CD4-positive, alpha-beta T cell (primary cell): ENCODE data around the gene MED9. TPM values are rescaled to one million over a fixed set of nuclear protein-coding genes. Genes with fewer than 3 reads are reported as not detected.

Experiments used
- ATAC-seq: fragments of 200-7000 bp; cut with Tn5 transposase; one replicate; pipeline ENCODE4 v1.10.0; 2022; ENCODE audit warnings: mild to moderate bottlenecking; ENCODE audit not compliant: poor library complexity
- CTCF ChIA-PET: fragments of 350-600 bp; sonication (Branson Sonifier 250); formaldehyde crosslinking; loops from one replicate; lab custom pipeline; 2021; ENCODE audit warnings: antibody characterized with exemption, inconsistent platforms; lab: Charles Lee
- POLR2A ChIA-PET: fragments of 350-600 bp; sonication (Branson Sonifier 250); formaldehyde crosslinking; loops from one replicate; lab custom pipeline; 2021; ENCODE audit warnings: antibody characterized with exemption, inconsistent platforms; lab: Charles Lee
- DNase-seq, 14 experiments: peaks; one replicate each; pipeline ENCODE4 v3.0.0-alpha.2; 2013 to 2020; ENCODE audit warnings: mixed read lengths in 2 of 14
- H3K27ac ChIP-seq, 2 donors: one replicate each; pipeline versions ENCODE4 v1.5.1 to v1.7.0; 2013; ENCODE audit warnings: low read length in 2 of 2, low read depth in 1 of 2, mild to moderate bottlenecking in 1 of 2
- H3K27me3 ChIP-seq, 2 experiments: 1 replicate in 1 of 2; 2 replicates in 1 of 2; pipeline versions ENCODE4 v1.6.1 to v1.7.0; 2013; ENCODE audit warnings: low read length in 2 of 2, control low read depth in 1 of 2, mild to moderate bottlenecking in 1 of 2, moderate library complexity in 1 of 2; ENCODE audit not compliant: insufficient read depth in 2 of 2, control insufficient read depth in 1 of 2
- H3K36me3 ChIP-seq: one replicate; pipeline ENCODE4 v1.6.1; 2013; ENCODE audit warnings: low read length, control low read depth; ENCODE audit not compliant: insufficient read depth
- H3K4me1 ChIP-seq: one replicate; pipeline ENCODE4 v1.6.1; 2013; ENCODE audit warnings: low read length, control low read depth; ENCODE audit not compliant: insufficient read depth
- H3K4me3 ChIP-seq: one replicate; pipeline ENCODE4 v1.5.1; 2013; ENCODE audit warnings: mild to moderate bottlenecking, low read length, moderate library complexity
- H3K9me3 ChIP-seq, 2 experiments: 1 replicate in 1 of 2; 2 replicates in 1 of 2; pipeline versions ENCODE4 v1.6.1 to v1.7.0; 2013; ENCODE audit warnings: low read length in 2 of 2, mild to moderate bottlenecking in 2 of 2, control low read depth in 1 of 2, moderate library complexity in 1 of 2; ENCODE audit not compliant: control insufficient read depth in 1 of 2, insufficient read depth in 1 of 2
- H3K27ac Mint-ChIP-seq: one replicate; pipeline ENCODE4 v1.8.0; 2020; ENCODE audit warnings: mixed read lengths
- H3K27me3 Mint-ChIP-seq: one replicate; pipeline ENCODE4 v1.8.0; 2021; ENCODE audit warnings: mixed read lengths
- H3K36me3 Mint-ChIP-seq: one replicate; pipeline ENCODE4 v1.8.0; 2021; ENCODE audit warnings: low read depth, mixed read lengths
- H3K4me1 Mint-ChIP-seq: one replicate; pipeline ENCODE4 v1.8.0; 2021; ENCODE audit warnings: low read depth, mixed read lengths
- H3K4me3 Mint-ChIP-seq: one replicate; pipeline ENCODE4 v1.8.0; 2020; ENCODE audit warnings: mild to moderate bottlenecking, mixed read lengths
- H3K9me3 Mint-ChIP-seq: one replicate; pipeline ENCODE4 v1.8.0; 2020; ENCODE audit warnings: mixed read lengths
- CTCF ChIP-seq: fragments of 200-600 bp; IDR thresholded peaks from one replicate; pipeline ENCODE4 v1.8.0; 2022; ENCODE audit warnings: antibody characterized with exemption, mild to moderate bottlenecking
- intact Hi-C, 2 experiments: fragments of 100-400 bp; cut with DNase I in 1 of 2; cut with micrococcal nuclease in 1 of 2; formaldehyde crosslinking; loops; one replicate each; pipeline versions ENCODE4 v1.15.1 to v1.9.0; 2023 to 2025; cut with DNase I, micrococcal nuclease
- total RNA-seq, 174 experiments: library from RNA in 2 of 174; stranded (reverse) in 2 of 174; gene quantifications; one replicate each; pipeline ENCODE4 v1.2.3 and lab custom pipeline; 2021 to 2026

The MED9 gene
- total RNA-seq, 2 experiments from 2014 or later = 27.0 to 27.9 TPM

DNA sequence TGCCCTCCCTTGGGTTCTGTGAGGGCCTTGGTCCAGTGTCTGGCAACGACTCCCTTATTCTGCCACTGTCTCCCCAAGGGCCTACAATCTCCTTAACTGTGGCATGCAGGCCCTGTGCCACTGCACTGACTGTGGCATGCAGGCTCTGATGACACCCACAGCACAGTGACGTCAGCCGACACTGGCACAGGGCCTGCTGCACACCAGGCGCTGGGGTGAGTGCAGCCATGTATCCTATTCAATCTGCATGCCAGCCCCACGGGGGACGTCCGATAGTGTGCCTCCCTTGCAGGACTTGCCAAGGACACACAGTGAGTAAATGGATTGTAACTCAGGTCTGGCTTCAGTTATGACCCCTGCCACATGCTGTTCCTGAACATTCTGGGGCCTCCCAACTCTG, 59.2 kb downstream of the MED9 start:
- ATAC-seq (no peak), DNase-seq (no peak)
- no peaks in the 10 kb centered on the region for H3K36me3 Mint-ChIP-seq
- Histone ChIP-seq H3K9me3 (no peaks in the 10 kb centered on the region), H3K27ac (no peak overlapping the region), H3K27me3 (no peaks in the 10 kb centered on the region), H3K36me3 (no peaks in the 10 kb centered on the region), H3K4me3 (no peak overlapping the region), H3K4me1 (no peaks in the 10 kb centered on the region)
- no peak for TF ChIP-seq CTCF
- no peak overlapping the region for H3K4me3 Mint-ChIP-seq
- POLR2A ChIA-PET = no interaction called here
- H3K9me3 Mint-ChIP-seq = no peaks in the 10 kb centered on the region
- CTCF ChIA-PET = no interaction called here
- intact Hi-C loops = no loop called here
- H3K27ac Mint-ChIP-seq = no peak overlapping the region
- H3K4me1 Mint-ChIP-seq = no peaks in the 10 kb centered on the region
- no peaks in the 10 kb centered on the region for H3K27me3 Mint-ChIP-seq

GRCh38 chr17:17536702-17537101, 59.9 kb downstream of the MED9 start:
- H3K4me3 ChIP-seq = no peak overlapping the region
- Mint-ChIP-seq H3K27ac (no peak overlapping the region), H3K4me3 (no peak overlapping the region), H3K36me3 (no peaks in the 10 kb centered on the region), H3K27me3 (no peaks in the 10 kb centered on the region), H3K9me3 (no peaks in the 10 kb centered on the region), H3K4me1 (no peaks in the 10 kb centered on the region)
- ChIA-PET CTCF (no interaction called here), POLR2A (no interaction called here)
- H3K27me3 ChIP-seq = no peaks in the 10 kb centered on the region
- H3K9me3 ChIP-seq = no peaks in the 10 kb centered on the region
- TF ChIP-seq CTCF = no peak
- H3K27ac ChIP-seq = no peak overlapping the region
- ATAC-seq (no peak), DNase-seq (no peak)
- no peaks in the 10 kb centered on the region for H3K36me3 ChIP-seq
- intact Hi-C loops = no loop called here
- H3K4me1 ChIP-seq = no peaks in the 10 kb centered on the region

- ChIA-PET CTCF (no interaction called here), POLR2A (no interaction called here)
- no peaks in the 10 kb centered on the region for H3K36me3 ChIP-seq
- Mint-ChIP-seq H3K4me1 (no peaks in the 10 kb centered on the region), H3K36me3 (no peaks in the 10 kb centered on the region), H3K9me3 (no peaks in the 10 kb centered on the region), H3K27ac (no peak overlapping the region), H3K4me3 (no peak overlapping the region), H3K27me3 (no peaks in the 10 kb centered on the region)
- H3K27me3 ChIP-seq = no peaks in the 10 kb centered on the region
- intact Hi-C loops = no loop called here
- no peaks in the 10 kb centered on the region for H3K4me1 ChIP-seq
- ATAC-seq = no peak
- DNase-seq = no peak
- no peak overlapping the region for H3K4me3 ChIP-seq
- no peak for TF ChIP-seq CTCF
- H3K9me3 ChIP-seq = no peaks in the 10 kb centered on the region
- no peak overlapping the region for H3K27ac ChIP-seq
Observed at GRCh38 chr17:17537311-17538099, 60.7 kb downstream of the MED9 start.
